BE2C (cell line): Measurements from ENCODE around the gene NFATC2.
"Not testable (repeated sequence)": the region's sequence is repeated elsewhere in the genome, so short reads cannot be mapped to it uniquely, and the experiment has no call there.

Source experiments
- DNase-seq: peaks from one replicate; pipeline ENCODE4 v3.0.0-alpha.2; 2020
- H3K27me3 ChIP-seq: fragments of 250-450 bp; sonication (Bioruptor Pico); 2 replicates; pipeline ENCODE4 v1.5.1; 2020; ENCODE audit warnings: mild to moderate bottlenecking
- H3K36me3 ChIP-seq: fragments of 250-450 bp; sonication (Bioruptor Pico); 2 replicates; pipeline ENCODE4 v1.5.1; 2020; ENCODE audit warnings: mild to moderate bottlenecking
- H3K4me1 ChIP-seq: fragments of 250-450 bp; sonication (Bioruptor Pico); 2 replicates; pipeline ENCODE4 v1.5.1; 2020
- H3K4me3 ChIP-seq: 2 replicates; pipeline ENCODE4 v1.5.1; 2011; ENCODE audit warnings: low read depth, low read length
- H3K9me3 ChIP-seq: fragments of 250-450 bp; sonication (Bioruptor Pico); 2 replicates; pipeline ENCODE4 v1.5.1; 2020
- TF ChIP-seq, protein P1 (sequence below): IDR thresholded peaks from 2 replicates; pipeline ENCODE4 v1.5.1; 2012; ENCODE audit warnings: mild to moderate bottlenecking, low read depth, low read length

Gene NFATC2

DNA sequence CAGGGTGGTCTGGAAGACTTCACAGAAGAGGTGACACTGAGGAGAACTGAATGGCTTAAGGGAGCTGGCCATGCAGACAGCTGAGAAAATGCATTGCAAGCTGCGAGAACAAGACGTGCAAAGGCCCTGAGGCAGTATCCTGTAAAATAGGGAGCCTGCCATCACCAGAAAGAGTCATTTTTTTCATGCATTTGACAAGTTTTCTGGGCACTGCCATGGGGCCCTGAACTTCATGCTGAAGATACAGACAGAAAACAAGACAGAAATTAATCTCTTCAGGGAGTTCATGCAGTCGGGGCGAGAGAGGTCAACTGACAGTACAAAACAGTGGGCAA is 28.9 kb upstream of the NFATC2 start:
- Histone ChIP-seq H3K27me3 (0 out of 2 replicates have a peak, but pooled peaks cover 3% of the 10 kb centered on the region), H3K4me3 (no peak overlapping the region), H3K36me3 (no peaks in the 10 kb centered on the region), H3K9me3 (no peaks in the 10 kb centered on the region), H3K4me1 (no peaks in the 10 kb centered on the region)
- no peak for DNase-seq
- TF ChIP-seq, protein P1, sequence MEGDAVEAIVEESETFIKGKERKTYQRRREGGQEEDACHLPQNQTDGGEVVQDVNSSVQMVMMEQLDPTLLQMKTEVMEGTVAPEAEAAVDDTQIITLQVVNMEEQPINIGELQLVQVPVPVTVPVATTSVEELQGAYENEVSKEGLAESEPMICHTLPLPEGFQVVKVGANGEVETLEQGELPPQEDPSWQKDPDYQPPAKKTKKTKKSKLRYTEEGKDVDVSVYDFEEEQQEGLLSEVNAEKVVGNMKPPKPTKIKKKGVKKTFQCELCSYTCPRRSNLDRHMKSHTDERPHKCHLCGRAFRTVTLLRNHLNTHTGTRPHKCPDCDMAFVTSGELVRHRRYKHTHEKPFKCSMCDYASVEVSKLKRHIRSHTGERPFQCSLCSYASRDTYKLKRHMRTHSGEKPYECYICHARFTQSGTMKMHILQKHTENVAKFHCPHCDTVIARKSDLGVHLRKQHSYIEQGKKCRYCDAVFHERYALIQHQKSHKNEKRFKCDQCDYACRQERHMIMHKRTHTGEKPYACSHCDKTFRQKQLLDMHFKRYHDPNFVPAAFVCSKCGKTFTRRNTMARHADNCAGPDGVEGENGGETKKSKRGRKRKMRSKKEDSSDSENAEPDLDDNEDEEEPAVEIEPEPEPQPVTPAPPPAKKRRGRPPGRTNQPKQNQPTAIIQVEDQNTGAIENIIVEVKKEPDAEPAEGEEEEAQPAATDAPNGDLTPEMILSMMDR, result no peak

DNA sequence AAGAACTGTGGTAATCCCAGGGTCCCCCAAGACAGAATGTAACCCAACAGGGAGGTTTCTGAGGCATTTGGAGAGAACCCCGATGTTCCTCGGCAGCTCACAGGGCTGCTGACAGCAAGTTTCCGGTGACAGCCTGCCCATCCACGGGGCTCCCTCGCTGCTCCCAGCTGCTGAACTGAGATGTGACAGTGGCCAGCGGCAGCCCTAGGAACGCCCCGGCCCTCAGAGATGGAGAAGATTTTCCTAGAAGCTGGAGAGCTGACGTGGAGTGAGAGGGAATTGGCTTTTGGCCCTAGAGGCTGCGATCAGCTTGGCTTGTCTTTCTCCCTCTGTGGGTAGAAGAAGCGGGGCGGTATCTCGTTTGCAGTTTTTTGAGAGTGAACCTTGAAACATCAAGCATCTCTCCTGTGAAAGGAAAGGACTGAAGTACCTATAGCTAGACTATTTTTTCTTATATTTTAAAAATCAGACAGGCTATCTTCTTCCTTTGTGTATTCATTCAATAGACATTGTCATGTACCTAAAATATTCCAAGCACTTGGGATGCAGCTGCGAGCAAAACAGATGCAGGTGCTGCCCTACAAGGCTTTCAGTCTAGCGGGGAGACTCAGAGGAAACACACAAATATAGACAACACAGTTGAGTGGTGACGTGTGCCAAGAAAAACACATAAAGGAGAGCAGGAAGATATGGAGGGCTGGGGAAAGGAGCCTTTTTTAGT is 28.4 kb upstream of the NFATC2 start:
- TF ChIP-seq, protein P1, result no peak
- 0 out of 2 replicates have a peak, but pooled peaks cover 3% of the 10 kb centered on the region for H3K27me3 ChIP-seq
- no peaks in the 10 kb centered on the region for H3K9me3 ChIP-seq
- H3K4me1 ChIP-seq, result no peaks in the 10 kb centered on the region
- no peak overlapping the region for H3K4me3 ChIP-seq
- H3K36me3 ChIP-seq, result no peaks in the 10 kb centered on the region
- DNase-seq, result no peak

DNA sequence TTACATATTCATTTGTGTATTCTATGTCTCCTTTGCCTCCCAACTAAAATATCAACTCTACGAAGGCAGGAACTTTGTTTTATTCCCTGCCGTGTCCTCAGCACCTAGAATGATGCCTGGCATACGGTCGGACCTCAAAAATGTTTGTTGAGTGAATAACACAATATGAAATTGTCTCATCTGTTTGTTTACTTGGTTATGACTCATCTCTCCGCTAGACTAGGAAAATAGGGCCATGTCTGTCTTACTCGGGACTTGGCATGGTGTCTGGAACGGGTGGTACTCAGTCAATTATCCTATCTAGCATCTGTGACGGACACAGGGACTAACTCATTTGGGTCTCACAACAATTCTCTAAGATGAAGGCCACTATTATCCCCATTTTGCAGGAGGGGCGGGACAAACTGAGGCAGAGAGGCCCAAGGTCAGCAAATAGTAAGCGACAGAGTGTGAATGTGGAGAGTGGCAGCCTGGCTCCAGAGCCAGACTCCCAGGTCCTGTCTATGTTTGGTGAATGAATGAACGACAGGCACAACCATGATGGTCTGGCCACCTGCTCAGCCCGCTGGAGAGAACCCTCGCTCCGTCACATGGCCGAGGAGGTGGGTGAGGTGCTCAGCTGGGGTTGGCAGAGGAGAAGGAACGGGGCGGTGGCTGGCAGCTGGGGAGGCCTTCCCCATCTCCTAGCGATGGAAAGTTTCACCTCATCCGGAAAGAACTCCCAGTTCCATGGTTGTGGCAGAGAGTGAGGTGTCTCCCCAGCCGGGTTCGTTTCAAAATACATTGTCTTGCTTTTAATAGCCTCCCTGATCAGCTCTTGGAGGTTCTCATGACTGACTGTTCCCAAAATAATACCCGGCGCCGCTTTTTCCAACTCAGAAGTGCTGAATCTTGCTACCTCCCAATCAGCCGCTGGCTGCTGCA is 27.6 kb upstream of the NFATC2 start:
- Histone ChIP-seq H3K9me3 (no peaks in the 10 kb centered on the region), H3K36me3 (no peaks in the 10 kb centered on the region), H3K4me1 (no peaks in the 10 kb centered on the region), H3K27me3 (0 out of 2 replicates have a peak, but pooled peaks cover 3% of the 10 kb centered on the region), H3K4me3 (no peak overlapping the region)
- TF ChIP-seq, protein P1, result no peak
- no peak for DNase-seq

DNA sequence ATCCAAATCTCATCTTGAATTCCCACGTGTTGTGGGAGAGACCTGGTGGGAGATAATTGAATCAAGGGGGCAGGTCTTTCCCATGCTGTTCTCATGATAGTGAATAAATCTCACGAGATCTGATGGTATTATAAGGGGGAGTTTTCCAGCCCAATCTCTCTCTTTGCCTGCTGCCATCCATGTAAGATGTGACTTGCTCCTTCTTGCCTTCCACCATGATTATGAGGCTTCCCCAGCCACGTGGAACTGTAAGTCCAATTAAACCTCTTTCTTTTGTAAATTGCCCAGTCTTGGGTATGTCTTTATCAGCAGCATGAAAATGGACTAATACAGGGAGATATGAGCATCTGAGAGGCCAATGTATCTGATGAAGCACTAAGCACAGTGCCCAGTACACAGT is 26.0 kb upstream of the NFATC2 start:
- H3K27me3 ChIP-seq, result peaks cover 13% of the 10 kb centered on the region
- not testable (repeated sequence) for H3K36me3 ChIP-seq, H3K4me1 ChIP-seq, H3K9me3 ChIP-seq, H3K4me3 ChIP-seq, DNase-seq

DNA sequence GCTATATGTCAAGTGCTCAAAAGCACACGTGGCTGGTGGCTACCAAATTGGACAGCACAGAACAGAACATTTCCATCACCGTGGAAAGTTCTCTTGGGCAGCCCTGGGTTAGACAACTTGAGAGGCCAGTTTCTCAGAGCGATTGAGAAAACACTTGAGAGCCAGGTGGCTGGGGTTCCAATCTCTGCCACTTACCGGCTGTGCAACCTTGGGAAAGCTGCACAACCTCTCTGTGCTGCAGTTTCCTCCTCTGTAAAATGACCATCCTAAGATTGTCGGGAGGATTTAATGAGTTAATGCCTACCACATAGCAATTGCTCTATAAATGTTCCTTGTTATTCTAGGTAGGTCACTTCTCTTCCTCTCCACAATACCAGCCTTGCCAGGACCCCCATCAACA is 25.1 kb upstream of the NFATC2 start:
- H3K4me1 ChIP-seq, result no peaks in the 10 kb centered on the region
- no peaks in the 10 kb centered on the region for H3K36me3 ChIP-seq
- H3K27me3 ChIP-seq, result peaks cover 22% of the 10 kb centered on the region
- TF ChIP-seq, protein P1, result no peak
- no peaks in the 10 kb centered on the region for H3K9me3 ChIP-seq
- H3K4me3 ChIP-seq, result no peak overlapping the region
- DNase-seq, result no peak

DNA sequence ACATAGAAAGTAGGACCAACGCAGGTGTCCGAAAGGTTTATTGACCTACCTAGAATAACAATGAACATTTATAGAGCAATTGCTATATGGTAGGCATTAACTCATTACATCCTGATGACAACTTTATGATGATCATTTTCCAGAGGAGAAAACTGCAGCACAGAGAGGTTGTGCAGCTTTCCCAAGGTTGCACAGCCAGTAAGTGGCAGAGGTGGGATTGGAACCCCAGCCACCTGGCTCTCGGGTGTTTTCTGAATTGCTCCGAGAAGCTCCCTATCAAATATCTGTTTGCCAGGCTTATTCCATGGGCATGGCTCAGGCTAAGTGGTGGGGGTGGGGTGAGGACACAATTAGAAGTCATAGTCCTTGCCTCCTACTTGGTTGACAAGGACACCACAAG is 24.1 kb upstream of the NFATC2 start:
- Histone ChIP-seq H3K4me1 (no peaks in the 10 kb centered on the region), H3K9me3 (no peaks in the 10 kb centered on the region), H3K27me3 (peaks cover 33% of the 10 kb centered on the region), H3K4me3 (no peak overlapping the region), H3K36me3 (no peaks in the 10 kb centered on the region)
- TF ChIP-seq, protein P1, result no peak
- DNase-seq, result no peak
